Thyroid gland (tissue), 4 donors: ENCODE results near the gene PEDS1.

ENCODE experiments used
- CTCF ChIP-seq, 6 experiments: fragments of 200-600 bp in 3 of 6; fragments of 450-650 bp in 3 of 6; sonication (generic) in 3 of 6; IDR thresholded peaks; one replicate each; pipeline ENCODE4 v1.5.1; 2016 to 2019; ENCODE audit warnings: antibody characterized with exemption in 6 of 6, mild to moderate bottlenecking in 2 of 6, inconsistent platforms in 1 of 6, moderate library complexity in 1 of 6
- POLR2A ChIP-seq, 2 donors: fragments of 450-650 bp; IDR thresholded peaks; one replicate each; pipeline ENCODE4 v1.6.1; 2017; ENCODE audit warnings: antibody characterized with exemption in 2 of 2, mild to moderate bottlenecking in 2 of 2, moderate library complexity in 1 of 2

GRCh38 chr20:50190251-50191064, 36.9 kb upstream of the PEDS1 start, which contains the start of gene CEBPB:
- TF ChIP-seq CTCF (IDR thresholded peaks at IDR 0.05), result peak; percentile 62 to 91 (median 83)
- peak; percentile 99 to 100 for TF ChIP-seq POLR2A (IDR thresholded peaks at IDR 0.05)
